Sigmoid colon (tissue), 7 donors: ENCODE data around the gene HOOK2. TPM values are rescaled to one million over a fixed set of nuclear protein-coding genes. Genes with fewer than 3 reads are reported as not detected.
A peak's percentile ranks its signal among the peaks of the same experiment; 100 is the strongest.

Experiments
- DNase-seq: peaks from one replicate; pipeline ENCODE4 v3.0.0-alpha.2; 2019
- H3K27ac ChIP-seq, 4 donors: fragments of 200-600 bp; sonication (generic); one replicate each; pipeline ENCODE4 v1.5.1; 2016 to 2019; ENCODE audit warnings: mild to moderate bottlenecking in 1 of 4
- H3K27me3 ChIP-seq, 3 donors: fragments of 200-600 bp; sonication (generic); one replicate each; pipeline ENCODE4 v1.5.1; 2019; ENCODE audit warnings: mild to moderate bottlenecking in 1 of 3
- H3K36me3 ChIP-seq, 4 donors: fragments of 200-600 bp; sonication (generic); one replicate each; pipeline ENCODE4 v1.5.1; 2016 to 2019
- H3K4me1 ChIP-seq, 4 donors: fragments of 200-600 bp; sonication (generic); one replicate each; pipeline ENCODE4 v1.5.1; 2017 to 2019
- H3K4me3 ChIP-seq, 4 donors: fragments of 200-600 bp; sonication (generic); one replicate each; pipeline ENCODE4 v1.5.1; 2017 to 2019; ENCODE audit warnings: mild to moderate bottlenecking in 2 of 4, moderate library complexity in 1 of 4
- H3K9me3 ChIP-seq, 4 donors: fragments of 200-600 bp in 3 of 4; sonication (generic) in 3 of 4; one replicate each; pipeline versions ENCODE4 v1.5.1 to v1.6.1; 2013 to 2019
- EP300 ChIP-seq, 4 donors: sonication (generic); formaldehyde crosslinking; IDR thresholded peaks; one replicate each; pipeline ENCODE4 v1.6.1; 2017; ENCODE audit warnings: antibody characterized with exemption in 4 of 4
- POLR2A ChIP-seq, 2 donors: fragments of 450-650 bp; IDR thresholded peaks; one replicate each; pipeline ENCODE4 v1.6.1; 2016; ENCODE audit warnings: antibody characterized with exemption in 2 of 2, mild to moderate bottlenecking in 2 of 2, moderate library complexity in 2 of 2
- POLR2AphosphoS5 ChIP-seq, 4 donors: sonication (generic); formaldehyde crosslinking; IDR thresholded peaks; one replicate each; pipeline ENCODE4 v1.6.1; 2017; ENCODE audit warnings: antibody characterized with exemption in 4 of 4
- WGBS, 2 donors: extraction: QIAGEN DNeasy Blood & Tissue Kit; methylation state at CpG; one replicate each; pipeline ENCODE4 v1.1.7; 2013; 5-methylcytosine and 5-hydroxymethylcytosine counted together
- intact Hi-C: fragments of 100-400 bp; cut with DNase I; formaldehyde crosslinking; loops from one replicate; pipeline ENCODE4 v1.15.1; 2023
- polyA plus RNA-seq, 3 donors: library from polyadenylated mRNA; stranded (reverse); fragments of 200-250 nt; gene quantifications; one replicate each; pipeline ENCODE4 v1.2.3, GENCODE V29; 2013
- total RNA-seq, 4 donors: library from RNA; depleted of rRNA; stranded (reverse); fragments of >200 nt; gene quantifications; one replicate each; pipeline ENCODE4 v1.1.0, GENCODE V29; 2016
- TF ChIP-seq, protein P1 (sequence below), 4 experiments: fragments of 450-650 bp in 3 of 4; fragments of 200-600 bp in 1 of 4; IDR thresholded peaks; one replicate each; pipeline ENCODE4 v1.5.1; 2016 to 2019; ENCODE audit warnings: antibody characterized with exemption in 4 of 4, mild to moderate bottlenecking in 3 of 4, moderate library complexity in 2 of 4
- donor health status: healthy with polysubstance abuse.
- donor health status: Bipolar disorder and iron deficiency.
- donor health status: healthy.

Gene HOOK2
- total and polyA plus RNA-seq, 7 donors: 10.2 to 80.4 (median 36.0) TPM

- H3K4me1 ChIP-seq: peaks cover 0 to 66% (median 62%) of the 10 kb centered on the region in 4 donors
These were observed 12.1 kb upstream of the HOOK2 start for GRCh38 chr19:12787458-12787857.

DNA sequence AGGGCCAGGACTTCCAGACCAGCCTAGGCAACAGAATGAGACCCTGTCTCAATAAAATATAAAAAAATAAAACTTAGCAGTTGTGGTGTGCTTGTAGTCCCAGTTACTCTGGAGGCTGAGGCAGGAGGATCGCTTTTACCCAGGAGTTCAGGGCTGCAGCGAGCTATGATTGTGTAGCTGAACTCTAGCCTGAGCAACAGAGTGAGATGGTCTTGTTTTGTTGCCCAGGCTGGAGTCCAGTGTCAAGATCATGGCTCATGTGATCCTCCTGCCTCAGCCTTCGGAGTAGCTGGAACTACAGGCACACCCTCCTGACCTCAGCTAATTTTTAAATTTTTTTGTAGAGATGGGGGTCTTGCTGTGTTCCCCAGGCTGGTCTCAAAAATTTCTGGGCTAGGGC is 11.6 kb upstream of the HOOK2 start:
- Histone ChIP-seq H3K9me3 (no peaks in the 10 kb centered on the region), H3K4me3 (no peak overlapping the region), H3K27me3 (no peaks in the 10 kb centered on the region), H3K36me3 (no peaks in the 10 kb centered on the region), H3K27ac (peak overlapping the region; percentile 97 to 100 (median 98)), H3K4me1 (peaks cover 0 to 67% (median 66%) of the 10 kb centered on the region in 4 donors)
- no peak for TF ChIP-seq POLR2AphosphoS5 (IDR thresholded peaks at IDR 0.05)
- no peak for TF ChIP-seq EP300 (IDR thresholded peaks at IDR 0.05)
- TF ChIP-seq, protein P1, sequence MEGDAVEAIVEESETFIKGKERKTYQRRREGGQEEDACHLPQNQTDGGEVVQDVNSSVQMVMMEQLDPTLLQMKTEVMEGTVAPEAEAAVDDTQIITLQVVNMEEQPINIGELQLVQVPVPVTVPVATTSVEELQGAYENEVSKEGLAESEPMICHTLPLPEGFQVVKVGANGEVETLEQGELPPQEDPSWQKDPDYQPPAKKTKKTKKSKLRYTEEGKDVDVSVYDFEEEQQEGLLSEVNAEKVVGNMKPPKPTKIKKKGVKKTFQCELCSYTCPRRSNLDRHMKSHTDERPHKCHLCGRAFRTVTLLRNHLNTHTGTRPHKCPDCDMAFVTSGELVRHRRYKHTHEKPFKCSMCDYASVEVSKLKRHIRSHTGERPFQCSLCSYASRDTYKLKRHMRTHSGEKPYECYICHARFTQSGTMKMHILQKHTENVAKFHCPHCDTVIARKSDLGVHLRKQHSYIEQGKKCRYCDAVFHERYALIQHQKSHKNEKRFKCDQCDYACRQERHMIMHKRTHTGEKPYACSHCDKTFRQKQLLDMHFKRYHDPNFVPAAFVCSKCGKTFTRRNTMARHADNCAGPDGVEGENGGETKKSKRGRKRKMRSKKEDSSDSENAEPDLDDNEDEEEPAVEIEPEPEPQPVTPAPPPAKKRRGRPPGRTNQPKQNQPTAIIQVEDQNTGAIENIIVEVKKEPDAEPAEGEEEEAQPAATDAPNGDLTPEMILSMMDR (IDR thresholded peaks at IDR 0.05): no peak
- no peak for DNase-seq
- WGBS, 2 donors: 76 to 80% methylated on average over 3 of the region's 3 CpGs
- intact Hi-C loops: no loop called here

More at GRCh38 chr19:12787458-12787857, 12.1 kb upstream of the HOOK2 start:
- intact Hi-C loops: no loop called here
- Histone ChIP-seq H3K36me3 (no peaks in the 10 kb centered on the region), H3K27me3 (no peaks in the 10 kb centered on the region), H3K9me3 (no peaks in the 10 kb centered on the region), H3K4me3 (no peak overlapping the region), H3K27ac (peak overlapping the region; percentile 97 to 100 (median 98))
- 54 to 74% methylated on average over 10 of the region's 10 CpGs for WGBS, 2 donors
- no peak for DNase-seq
- TF ChIP-seq POLR2A (IDR thresholded peaks at IDR 0.05): no peak
- TF ChIP-seq POLR2AphosphoS5 (IDR thresholded peaks at IDR 0.05): no peak
- TF ChIP-seq EP300 (IDR thresholded peaks at IDR 0.05): no peak
- TF ChIP-seq, protein P1 (IDR thresholded peaks at IDR 0.05): no peak

- no peak overlapping the region for H3K4me3 ChIP-seq
- H3K4me1 ChIP-seq: peaks cover 0 to 70% (median 67%) of the 10 kb centered on the region in 4 donors
- WGBS, 2 donors: 9 to 27% methylated on average over 18 of the region's 18 CpGs
- H3K36me3 ChIP-seq: no peaks in the 10 kb centered on the region
- no peak for TF ChIP-seq EP300 (IDR thresholded peaks at IDR 0.05)
- TF ChIP-seq, protein P1 (IDR thresholded peaks at IDR 0.05): no peak
- TF ChIP-seq POLR2AphosphoS5 (IDR thresholded peaks at IDR 0.05): peak in 2 of 4 donors; percentile 8 to 31
- TF ChIP-seq POLR2A (IDR thresholded peaks at IDR 0.05): peak in 1 of 2 donors; percentile 36
- H3K9me3 ChIP-seq: no peaks in the 10 kb centered on the region
- DNase-seq: peak; percentile 83
- H3K27ac ChIP-seq: peak overlapping the region; percentile 97 to 100 (median 98)
- intact Hi-C loops: no loop called here
- no peaks in the 10 kb centered on the region for H3K27me3 ChIP-seq
These were observed 11.0 kb upstream of the HOOK2 start for GRCh38 chr19:12786141-12786870.

DNA sequence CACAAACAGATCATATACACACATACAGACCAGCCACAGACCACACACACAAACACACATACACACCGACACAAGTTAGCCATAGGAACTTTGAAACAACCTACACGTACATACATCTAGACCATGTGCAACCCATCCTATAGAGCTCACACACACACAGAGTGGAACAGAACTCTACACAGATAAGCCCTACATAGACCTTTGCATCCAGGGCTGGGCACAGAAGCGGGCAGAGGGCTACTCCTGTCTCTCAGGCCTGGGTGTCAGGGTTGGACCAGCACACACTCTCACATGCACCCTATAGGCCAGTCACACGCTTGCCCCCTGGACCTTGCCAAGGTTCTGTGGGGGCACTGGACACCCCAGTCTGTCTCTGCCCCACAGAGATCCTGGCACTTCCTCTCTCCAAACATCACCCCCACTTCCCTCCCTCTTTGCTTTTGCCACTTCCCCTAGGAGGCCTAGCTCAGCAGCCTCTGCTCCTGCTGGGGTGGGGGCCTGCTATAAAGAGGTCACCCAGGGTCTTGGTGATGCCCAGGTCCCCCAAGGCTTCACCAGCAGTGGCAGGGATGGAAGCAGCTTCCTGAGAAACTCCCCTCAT is 10.2 kb upstream of the HOOK2 start:
- TF ChIP-seq POLR2AphosphoS5 (IDR thresholded peaks at IDR 0.05): peak in 1 of 4 donors; percentile 14
- TF ChIP-seq, protein P1 (IDR thresholded peaks at IDR 0.05): no peak
- DNase-seq: no peak
- WGBS, 2 donors: 41 to 56% methylated on average over 4 of the region's 4 CpGs
- Histone ChIP-seq H3K9me3 (no peaks in the 10 kb centered on the region), H3K4me1 (peaks cover 0 to 64% (median 62%) of the 10 kb centered on the region in 4 donors), H3K27me3 (no peaks in the 10 kb centered on the region), H3K27ac (peak overlapping the region; percentile 97 to 100 (median 98)), H3K36me3 (no peaks in the 10 kb centered on the region), H3K4me3 (peak overlapping the region in 1 of 4 donors; percentile 2)
- intact Hi-C loops: no loop called here
